Progenitor cell of endocrine pancreas (in vitro differentiated cells): Measurements from ENCODE around the gene DOK5. TPM values are rescaled to one million over a fixed set of nuclear protein-coding genes. Genes with fewer than 3 reads are reported as not detected.

Experiments used
- DNase-seq: peaks from one replicate; pipeline ENCODE4 v3.0.0; 2021; ENCODE audit warnings: low spot score; ENCODE audit not compliant: unreplicated experiment
- H3K27ac Mint-ChIP-seq: 2 replicates; pipeline ENCODE4 v1.8.0; 2021; ENCODE audit warnings: mild to moderate bottlenecking, moderate library complexity, mixed read lengths
- H3K27me3 Mint-ChIP-seq: 2 replicates; pipeline ENCODE4 v1.8.0; 2021; ENCODE audit warnings: mixed read lengths
- H3K36me3 Mint-ChIP-seq: 2 replicates; pipeline ENCODE4 v1.8.0; 2022; ENCODE audit warnings: mixed read lengths; ENCODE audit not compliant: insufficient read depth
- H3K4me1 Mint-ChIP-seq: 2 replicates; pipeline ENCODE4 v1.8.0; 2021; ENCODE audit warnings: low read depth, mixed read lengths
- H3K4me3 Mint-ChIP-seq: 2 replicates; pipeline ENCODE4 v1.8.0; 2021; ENCODE audit warnings: low read depth, mild to moderate bottlenecking, moderate library complexity, mixed read lengths
- H3K9me3 Mint-ChIP-seq: 2 replicates; pipeline ENCODE4 v1.8.0; 2021; ENCODE audit warnings: low read depth, mixed read lengths
- CTCF ChIP-seq: fragments of 200-600 bp; sonication (generic); IDR thresholded peaks from one replicate; pipeline ENCODE4 v1.5.0; 2021; ENCODE audit warnings: antibody characterized with exemption, mild to moderate bottlenecking; ENCODE audit not compliant: unreplicated experiment
- total RNA-seq: library from RNA; stranded (reverse); gene quantifications from 2 replicates; pipeline ENCODE4 v1.2.1, GENCODE V29; 2021

The DOK5 gene
- total RNA-seq, 1 donor from 2014 or later = 0.24 TPM

- H3K36me3 Mint-ChIP-seq = no peaks in the 10 kb centered on the region
- TF ChIP-seq CTCF = no peak
- H3K27ac Mint-ChIP-seq = no peak overlapping the region
- no peaks in the 10 kb centered on the region for H3K4me1 Mint-ChIP-seq
- H3K4me3 Mint-ChIP-seq = no peak overlapping the region
- H3K9me3 Mint-ChIP-seq = no peaks in the 10 kb centered on the region
- no peaks in the 10 kb centered on the region for H3K27me3 Mint-ChIP-seq
- DNase-seq = no peak
These were observed 81.0 kb downstream of the DOK5 start for GRCh38 chr20:54556406-54556805.

- no peak overlapping the region for H3K27ac Mint-ChIP-seq
- no peak for TF ChIP-seq CTCF
- H3K4me3 Mint-ChIP-seq = no peak overlapping the region
- H3K36me3 Mint-ChIP-seq = no peaks in the 10 kb centered on the region
- H3K4me1 Mint-ChIP-seq = no peaks in the 10 kb centered on the region
- H3K9me3 Mint-ChIP-seq = no peaks in the 10 kb centered on the region
- DNase-seq = no peak
- H3K27me3 Mint-ChIP-seq = no peaks in the 10 kb centered on the region
These were observed 82.6 kb downstream of the DOK5 start for GRCh38 chr20:54557806-54558590.

- no peaks in the 10 kb centered on the region for H3K4me1 Mint-ChIP-seq
- H3K4me3 Mint-ChIP-seq = no peak overlapping the region
- no peak for DNase-seq
- no peak overlapping the region for H3K27ac Mint-ChIP-seq
- H3K27me3 Mint-ChIP-seq = no peaks in the 10 kb centered on the region
- no peak for TF ChIP-seq CTCF
- H3K36me3 Mint-ChIP-seq = no peaks in the 10 kb centered on the region
- H3K9me3 Mint-ChIP-seq = no peaks in the 10 kb centered on the region
These were observed 84.5 kb downstream of the DOK5 start for GRCh38 chr20:54559890-54560289.

- Mint-ChIP-seq H3K9me3 (no peaks in the 10 kb centered on the region), H3K27ac (no peak overlapping the region), H3K36me3 (no peaks in the 10 kb centered on the region), H3K4me3 (no peak overlapping the region), H3K27me3 (no peaks in the 10 kb centered on the region), H3K4me1 (no peaks in the 10 kb centered on the region)
- no peak for TF ChIP-seq CTCF
- no peak for DNase-seq
These were observed 85.0 kb downstream of the DOK5 start for GRCh38 chr20:54560357-54560756.

- Mint-ChIP-seq H3K9me3 (no peaks in the 10 kb centered on the region), H3K36me3 (no peaks in the 10 kb centered on the region), H3K4me3 (no peak overlapping the region), H3K4me1 (no peaks in the 10 kb centered on the region), H3K27me3 (no peaks in the 10 kb centered on the region), H3K27ac (no peak overlapping the region)
- DNase-seq = no peak
- TF ChIP-seq CTCF = no peak
These were observed 89.9 kb downstream of the DOK5 start for GRCh38 chr20:54565255-54565654.
